HG03108 (cell line): Measurements from ENCODE around the gene FGFR4.

Source experiments
- ATAC-seq: cut with Tn5 transposase; IDR thresholded peaks from one replicate; pipeline ENCODE4 v1.9.1; 2021; ENCODE audit warnings: moderate library complexity; ENCODE audit not compliant: unreplicated experiment

Gene FGFR4

DNA sequence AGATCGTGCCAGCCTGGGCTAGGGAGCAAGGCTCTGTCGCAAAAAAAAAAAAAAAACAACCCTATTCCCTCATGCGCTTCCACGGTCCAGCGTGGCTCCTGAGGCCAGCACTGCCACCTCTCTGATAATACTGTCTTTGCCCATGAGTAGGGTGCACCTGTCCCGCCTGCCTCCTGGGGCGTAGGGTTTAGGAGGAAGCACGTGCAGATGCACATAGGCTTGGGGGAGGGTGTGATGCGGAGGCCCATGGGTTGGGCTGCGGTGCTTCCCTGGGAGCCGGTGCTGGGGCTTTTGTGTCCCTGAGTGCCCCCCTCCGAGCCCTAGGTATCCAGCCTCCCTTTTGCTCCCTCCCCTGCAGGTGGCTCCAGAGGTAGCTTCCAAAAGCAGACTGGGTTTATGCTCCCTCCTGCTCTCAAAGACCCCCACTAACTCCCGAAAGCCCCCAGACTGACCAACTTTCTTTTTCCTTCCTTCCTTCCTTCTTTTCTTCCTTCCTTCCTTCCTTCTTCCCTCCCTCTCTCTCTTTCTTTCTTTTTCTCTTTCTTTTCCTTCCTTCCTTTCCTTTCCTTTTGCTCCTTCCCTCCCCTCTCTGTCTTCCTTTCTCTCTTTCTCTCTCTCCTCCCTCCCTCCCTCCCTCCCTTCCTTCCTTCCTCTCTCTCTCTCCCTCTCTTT is 12.8 kb downstream of the FGFR4 start:
- ATAC-seq, result no peak

DNA sequence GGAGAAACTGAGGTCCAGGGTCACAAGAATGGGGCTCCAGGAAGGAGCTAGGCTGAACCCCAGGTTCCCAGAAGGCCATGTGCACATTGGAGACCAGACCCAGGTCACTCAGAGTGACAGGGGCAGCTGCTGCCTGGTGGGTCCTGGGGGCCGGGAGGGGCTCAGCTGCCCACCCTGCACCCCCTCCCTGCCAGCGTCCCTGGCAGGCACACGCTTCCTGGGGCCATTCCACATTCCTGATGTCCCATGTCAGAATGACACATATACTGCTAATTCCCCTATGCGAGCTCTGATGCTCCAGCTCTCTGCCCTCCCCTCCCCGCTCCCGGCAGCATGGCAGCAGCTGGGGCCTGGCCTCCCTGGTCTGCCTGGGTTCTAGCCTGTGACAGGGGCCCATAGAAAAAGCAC is 14.0 kb downstream of the FGFR4 start:
- no peak for ATAC-seq

DNA sequence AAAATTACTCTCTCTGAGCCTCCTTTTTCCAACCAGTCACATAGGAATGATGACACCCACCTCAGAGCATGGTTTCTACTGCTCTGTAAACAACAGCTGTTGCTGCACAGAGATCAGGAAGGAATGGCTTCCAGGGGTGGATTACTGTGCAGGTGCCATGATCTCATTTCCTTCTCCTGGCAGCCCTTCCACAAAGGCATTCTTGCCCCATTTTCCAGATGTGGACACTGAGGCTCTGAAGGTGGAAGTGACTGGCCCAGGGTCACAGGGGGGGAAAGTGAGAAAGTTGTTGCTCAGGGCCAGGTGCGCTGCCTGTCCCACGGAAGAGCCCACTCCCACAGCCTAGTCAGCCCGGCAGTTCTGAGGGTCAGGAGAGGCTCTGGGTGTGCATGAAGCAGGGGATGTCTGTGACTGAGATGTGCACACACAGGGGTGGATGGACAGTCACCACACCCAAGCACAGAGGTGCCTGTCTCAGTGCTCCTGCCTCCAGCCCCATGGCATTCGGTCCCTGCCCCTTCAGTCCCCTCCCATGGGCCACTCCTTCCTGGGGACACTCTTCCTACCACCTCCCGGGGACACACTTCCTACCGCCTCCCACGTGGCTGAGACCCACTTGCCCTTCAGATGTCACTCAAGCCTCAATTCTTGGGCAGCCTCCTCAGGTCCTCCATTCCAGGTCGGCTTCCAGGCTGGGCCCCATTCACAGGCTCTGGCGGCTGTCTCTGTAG is 17.0 kb downstream of the FGFR4 start:
- ATAC-seq, result no peak

DNA sequence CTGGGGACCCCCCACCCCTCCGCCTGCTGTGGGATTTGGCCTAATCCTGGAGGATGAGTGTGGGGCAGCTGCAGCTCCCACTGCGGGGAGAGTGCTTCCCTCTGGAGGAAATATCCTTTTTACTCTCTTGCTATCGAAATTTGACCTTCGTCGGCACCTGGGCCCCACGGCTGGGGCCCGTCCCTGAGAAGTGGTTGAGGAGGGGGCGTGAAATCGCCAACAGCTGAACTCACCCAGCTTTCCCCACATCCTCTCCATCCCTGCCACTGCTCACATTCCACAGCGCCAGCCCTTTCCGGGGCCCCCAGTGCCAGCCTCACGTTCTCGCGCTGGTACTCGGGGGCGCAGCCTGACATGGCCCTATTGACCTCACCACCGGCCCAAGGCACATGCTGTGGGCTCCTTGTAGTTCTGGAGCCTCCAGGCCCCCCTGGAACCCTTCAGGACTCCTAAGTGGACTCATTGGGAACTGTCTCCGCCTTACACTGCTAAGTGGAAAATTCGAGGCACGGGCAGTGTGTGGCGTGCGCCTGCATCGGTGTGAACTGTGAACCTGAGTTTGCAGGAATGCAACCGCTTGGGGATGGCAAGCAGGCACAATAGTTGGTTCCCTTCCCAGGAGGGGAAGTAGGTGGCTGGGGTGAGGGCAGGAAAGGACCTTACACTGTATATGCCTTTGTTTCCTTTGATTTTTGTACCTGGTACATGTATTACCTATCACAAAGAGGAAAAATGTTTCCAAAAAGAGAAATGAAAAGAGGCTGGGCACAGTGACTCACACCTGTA is 19.2 kb downstream of the FGFR4 start:
- no peak for ATAC-seq

DNA sequence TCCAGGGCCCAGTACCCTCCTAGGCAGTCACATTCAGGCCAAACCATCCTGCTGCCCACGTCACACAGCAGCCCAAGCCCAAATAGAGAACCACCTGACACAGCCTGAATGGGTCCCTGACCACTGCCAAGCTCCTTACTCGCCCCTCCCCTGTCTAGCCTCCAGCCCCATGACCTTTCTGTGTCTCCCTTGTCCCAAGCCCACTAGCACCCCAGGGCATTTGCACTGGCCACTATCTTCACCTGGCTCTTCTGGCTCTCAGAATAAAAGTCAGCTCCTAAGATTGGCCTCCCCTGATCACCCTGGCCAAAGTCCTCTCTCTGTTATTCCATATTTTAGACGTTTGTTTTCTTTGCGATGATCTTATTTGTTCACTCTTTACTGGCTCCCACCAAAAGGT is 20.4 kb downstream of the FGFR4 start:
- no peak for ATAC-seq

DNA sequence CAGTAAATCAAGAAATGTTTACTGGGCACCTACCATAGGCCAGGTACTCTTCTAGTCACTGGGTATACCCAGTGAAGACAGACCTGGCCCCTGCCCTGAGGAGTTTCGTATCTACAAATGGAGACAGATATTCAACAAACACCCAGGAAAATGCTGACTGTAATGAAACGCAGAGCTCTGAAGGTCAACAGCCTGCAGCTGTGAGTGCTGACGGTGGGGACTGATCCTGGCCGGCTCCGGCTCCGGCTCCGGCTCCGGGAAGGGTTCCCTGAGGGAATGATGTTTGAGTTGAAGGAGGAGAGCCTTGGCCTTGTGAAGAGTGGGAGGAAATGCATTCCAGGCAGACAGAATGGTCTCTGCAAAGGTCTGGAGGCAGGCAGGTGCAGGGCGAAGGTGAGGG is 23.1 kb downstream of the FGFR4 start:
- ATAC-seq, result no peak

DNA sequence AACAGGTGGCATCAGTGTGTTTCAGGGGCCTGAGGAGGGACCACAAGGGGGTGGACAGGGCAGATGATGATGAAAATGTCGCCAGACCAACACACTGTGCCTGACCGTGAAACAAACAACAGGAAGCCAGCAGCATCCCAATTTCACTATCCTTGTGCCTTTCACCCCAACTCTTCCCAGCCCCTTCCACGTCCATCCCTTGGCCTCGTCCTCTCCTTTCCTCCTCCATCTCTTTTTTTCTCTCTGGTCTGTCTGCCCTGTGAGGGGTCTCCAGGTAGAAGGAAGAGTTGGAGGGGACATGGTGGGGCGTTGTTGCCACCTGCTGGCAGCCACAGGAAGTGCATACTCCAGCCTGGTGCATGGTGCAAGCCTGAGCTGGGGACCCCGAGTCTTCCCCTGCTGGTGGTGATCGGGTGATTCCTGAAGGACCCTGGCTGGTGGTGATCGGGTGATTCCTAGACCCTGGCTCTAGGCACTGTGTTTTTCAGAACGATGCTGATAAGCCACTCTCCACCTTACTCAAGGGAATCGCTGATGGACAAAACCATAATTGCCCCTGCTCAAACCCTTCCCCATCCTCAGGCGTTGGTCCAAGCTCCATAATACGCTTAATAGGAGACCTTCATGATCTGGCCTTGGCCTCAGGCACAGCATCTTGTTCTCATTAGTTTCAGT is 25.1 kb downstream of the FGFR4 start:
- no peak for ATAC-seq

DNA sequence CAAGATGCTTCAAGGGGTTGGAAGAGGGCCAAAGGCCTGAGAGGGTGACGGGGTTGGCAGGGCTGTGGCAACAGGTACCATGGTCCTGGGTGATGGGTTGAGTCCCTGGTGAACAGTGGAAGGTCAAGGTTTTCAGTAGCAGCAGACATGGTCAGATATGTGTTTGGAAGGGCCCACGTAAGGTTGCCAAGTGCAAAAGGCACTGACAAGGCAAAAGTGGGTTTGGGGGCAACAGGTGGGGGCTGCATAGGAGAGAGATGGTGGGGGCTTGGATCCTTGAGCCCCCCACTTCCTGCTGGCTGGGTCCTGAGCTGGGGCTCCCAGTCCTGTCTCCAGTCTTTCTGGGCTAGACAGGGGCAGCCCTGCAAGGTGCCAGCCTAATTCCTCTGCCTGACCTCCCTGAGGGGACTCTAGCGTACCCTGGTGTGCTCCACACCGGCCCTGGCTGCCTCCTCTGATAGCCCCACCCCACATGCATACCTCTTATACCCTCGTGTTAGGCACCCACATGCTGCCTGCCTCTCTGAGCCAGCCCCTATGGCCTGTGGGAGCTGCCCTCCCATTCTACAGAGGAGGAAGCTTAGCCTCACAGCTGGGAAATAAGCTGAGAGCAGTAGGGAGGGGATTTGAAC is 26.0 kb downstream of the FGFR4 start:
- no peak for ATAC-seq

DNA sequence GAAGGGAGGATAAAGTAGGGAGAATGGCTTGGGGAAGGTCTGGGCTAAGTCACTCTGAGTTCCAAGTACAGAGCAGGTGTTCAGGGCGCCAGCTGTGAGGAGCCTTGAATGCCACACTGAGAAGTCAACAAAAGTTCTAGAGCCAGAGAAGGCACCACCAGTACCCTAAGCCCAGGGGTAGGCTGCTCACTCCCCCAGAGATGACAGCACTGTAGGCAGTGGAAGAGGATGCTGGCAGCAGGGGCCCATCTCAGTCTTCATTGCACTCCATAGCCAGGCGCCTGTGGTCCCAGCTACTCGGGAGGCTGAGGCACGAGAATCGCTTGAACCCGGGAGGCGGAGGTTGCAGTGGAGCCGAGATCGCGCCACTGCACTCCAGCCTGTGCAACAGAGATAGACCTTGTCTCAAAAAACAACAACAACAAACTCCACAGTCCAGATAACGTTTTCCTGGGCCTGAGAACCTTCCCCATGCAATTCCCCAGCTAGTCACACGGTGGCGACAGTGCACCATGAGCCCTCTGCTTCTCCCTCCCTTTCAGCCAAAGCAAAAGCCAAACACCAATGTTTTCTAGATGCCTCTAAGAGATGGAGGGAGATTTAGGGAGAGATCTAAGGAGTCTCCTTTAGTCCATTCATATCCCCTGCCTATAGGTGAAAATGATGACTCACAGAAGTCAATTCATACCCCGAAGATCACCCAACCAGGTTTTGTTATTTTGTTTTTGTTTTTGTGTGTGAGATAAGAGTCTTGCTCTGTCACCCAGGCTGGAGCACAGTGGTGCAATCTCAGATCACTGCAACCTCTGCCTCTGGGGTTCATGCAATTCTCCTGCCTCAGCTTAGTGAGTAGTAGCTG is 27.1 kb downstream of the FGFR4 start:
- no peak for ATAC-seq

DNA sequence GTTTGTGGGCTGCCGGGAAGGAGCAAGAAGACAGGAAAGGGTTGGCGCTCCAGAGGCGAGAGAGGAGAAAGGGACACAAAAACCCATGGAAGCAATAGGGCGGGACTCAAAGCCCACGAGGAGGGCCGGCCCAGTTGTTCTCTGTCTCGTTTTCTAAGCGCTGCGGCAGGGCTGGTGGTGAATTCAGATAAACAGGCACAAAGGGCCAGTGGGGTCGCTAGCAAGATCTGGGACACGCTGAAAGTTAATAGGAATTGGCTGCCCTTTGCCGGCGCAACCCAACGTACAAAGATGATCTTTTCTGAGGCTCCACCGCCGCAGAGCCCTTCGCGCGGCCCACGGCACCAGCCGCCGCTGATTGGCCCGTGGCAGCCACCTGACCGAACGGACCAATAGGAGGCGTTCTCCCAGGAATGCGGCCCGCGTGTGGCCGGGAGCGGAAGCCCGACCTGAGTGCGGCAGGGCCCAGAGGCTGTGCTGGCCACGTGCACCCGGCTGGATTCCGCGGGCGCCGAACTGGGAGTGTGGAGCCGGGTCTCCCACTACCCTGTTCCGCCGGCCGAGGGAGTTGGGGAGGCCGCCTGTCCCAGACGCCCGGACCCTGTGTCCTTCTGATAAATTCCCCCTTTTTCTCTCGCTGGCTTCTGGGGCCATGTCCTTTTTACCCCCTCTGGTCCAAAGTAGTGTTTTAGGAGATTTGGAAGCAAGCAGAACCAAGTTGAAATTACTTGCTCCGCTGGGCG is 30.1 kb downstream of the FGFR4 start:
- no peak for ATAC-seq

DNA sequence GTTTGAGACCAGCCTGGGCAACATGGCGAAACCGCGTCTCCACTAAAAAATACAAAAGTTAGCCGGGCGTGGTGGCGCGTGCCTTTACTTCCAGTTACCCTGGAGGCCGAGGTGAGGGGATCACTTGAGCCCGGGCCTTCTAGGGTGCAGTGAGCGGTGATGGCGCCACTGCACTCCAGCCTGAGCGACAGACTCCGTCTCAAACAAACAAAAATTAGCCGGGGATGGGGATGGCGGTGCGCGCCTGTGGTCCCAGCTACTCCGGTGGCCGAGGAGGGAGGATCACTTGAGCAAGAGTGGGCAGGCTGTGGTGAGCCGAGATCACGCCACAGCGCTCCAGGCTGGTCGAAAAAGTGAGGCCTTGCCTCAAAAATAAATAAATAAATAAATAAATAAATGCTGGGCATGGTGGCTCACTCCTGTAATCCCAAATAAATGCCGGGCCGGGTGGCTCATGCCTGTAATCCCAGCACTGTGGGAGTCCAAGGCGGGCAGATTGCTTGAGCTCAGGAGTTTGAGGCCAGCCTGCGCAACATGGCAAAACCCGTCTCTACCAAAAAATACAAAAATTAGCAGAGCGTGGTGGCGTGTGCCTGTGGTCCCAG is 30.8 kb downstream of the FGFR4 start:
- ATAC-seq, result no peak

DNA sequence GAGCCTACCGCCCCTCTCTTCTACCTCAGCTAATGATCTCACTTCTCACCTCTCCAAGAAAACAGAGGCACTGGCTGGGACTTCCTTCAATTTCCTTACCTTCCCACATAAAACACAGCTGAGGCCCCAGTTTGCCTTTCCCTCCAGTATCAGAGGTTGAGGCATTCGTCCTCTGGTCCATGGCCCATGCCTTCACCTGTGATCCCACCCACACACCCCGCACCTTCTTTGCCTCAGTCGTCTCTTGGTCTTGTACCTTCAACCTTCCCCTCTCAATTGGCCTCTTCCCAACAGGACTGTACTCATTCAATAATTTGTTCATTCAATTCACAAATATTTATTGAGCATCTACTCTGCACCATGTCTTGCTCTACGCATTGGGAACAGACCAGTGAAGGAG is 35.9 kb downstream of the FGFR4 start:
- ATAC-seq, result no peak

DNA sequence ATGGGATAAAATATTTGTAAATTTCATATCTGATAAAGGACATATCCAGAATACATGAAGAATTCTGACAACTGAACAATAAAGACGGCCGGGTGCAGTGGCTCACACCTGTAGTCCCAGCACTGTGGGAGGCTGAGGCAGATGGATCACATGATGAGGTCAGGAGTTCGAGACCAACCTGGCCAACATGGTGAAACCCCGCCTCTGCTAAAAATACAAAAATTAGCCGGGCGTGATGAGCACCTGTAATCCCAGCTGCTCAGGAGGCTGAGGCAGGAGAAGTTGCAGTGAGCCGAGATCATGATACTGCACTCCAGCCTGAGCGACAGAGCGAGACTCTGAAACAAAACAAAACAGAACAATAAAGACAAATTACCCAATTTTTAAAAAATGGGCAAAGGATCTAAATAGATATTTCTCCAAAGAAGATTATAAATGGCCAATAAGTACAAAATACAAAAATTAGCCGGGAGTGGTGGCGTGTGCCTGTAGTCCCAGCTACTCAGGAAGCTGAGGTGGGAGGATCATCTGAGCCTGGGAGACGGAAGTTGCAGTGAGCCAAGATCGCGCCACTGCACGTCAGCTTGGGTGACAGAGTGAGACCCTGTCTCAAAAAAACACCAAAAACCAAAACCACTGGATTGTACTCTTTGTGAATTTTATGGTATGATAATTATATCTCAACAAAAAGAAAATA is 37.2 kb downstream of the FGFR4 start:
- peak; percentile 30 for ATAC-seq

DNA sequence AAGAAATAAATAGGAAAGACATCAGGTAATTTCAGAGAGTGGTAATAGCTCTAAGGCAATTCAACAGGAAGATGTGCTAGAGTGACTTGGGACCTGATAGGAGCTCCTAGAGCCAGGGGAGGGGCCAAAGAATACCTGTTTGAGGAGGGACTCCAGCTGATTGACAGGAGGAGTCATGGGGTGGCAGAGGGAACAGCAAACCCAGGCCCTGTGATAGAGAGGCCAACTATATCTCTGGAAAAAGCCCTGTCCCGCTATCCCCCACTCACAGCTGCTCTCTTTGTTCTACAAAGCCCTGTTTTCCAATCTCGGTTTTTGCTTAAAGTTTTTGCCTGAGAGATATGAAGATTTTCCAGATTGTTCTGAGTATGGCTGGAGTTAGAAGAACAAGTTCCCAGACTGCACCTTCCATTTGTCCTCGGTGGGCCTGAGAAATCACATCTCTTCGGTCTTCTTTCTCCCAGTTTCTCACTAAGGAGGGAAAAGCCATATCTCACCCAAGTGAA is 37.8 kb downstream of the FGFR4 start:
- peak; percentile 61 for ATAC-seq

DNA sequence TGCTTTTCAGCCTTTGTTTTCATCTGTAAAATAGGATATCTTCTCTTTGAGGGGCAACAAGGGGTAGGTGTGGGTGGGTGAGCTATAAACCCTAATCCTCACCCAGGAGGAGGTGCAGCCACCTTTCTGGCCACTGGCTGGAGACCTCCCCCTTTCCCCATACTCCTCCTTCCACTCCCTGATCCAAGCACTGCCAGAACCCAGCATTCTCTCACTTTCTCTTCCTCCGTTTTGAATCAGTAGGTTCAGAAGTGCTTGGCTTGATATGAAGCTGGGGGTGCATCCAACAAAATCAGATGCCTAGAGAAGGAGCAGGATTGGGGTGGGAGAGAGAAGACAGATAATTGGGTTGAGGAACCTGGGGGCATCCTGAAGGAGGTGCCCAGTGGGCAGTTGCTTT is 40.1 kb downstream of the FGFR4 start:
- ATAC-seq, result no peak

DNA sequence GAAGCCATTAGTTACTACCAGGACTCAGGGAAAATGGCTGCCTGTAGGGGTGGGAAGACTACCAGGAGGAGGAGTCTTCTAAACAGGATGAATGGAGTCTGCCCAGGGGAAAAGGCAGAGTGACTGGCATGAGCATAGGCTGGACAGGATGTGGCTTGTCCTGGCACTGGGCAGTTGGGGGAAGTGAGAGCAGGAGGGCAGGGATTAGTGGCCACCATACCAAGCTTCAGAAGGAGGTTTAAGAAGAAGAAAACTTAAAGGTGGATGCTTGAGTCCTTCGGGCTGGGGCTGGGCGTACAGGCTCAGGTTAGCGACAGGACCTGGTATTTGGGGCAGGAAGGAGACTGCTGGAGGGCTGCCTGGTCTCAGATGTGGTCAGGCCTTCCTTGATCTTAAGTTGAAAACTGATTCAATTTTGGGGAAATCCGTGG is 41.9 kb downstream of the FGFR4 start:
- ATAC-seq, result no peak

DNA sequence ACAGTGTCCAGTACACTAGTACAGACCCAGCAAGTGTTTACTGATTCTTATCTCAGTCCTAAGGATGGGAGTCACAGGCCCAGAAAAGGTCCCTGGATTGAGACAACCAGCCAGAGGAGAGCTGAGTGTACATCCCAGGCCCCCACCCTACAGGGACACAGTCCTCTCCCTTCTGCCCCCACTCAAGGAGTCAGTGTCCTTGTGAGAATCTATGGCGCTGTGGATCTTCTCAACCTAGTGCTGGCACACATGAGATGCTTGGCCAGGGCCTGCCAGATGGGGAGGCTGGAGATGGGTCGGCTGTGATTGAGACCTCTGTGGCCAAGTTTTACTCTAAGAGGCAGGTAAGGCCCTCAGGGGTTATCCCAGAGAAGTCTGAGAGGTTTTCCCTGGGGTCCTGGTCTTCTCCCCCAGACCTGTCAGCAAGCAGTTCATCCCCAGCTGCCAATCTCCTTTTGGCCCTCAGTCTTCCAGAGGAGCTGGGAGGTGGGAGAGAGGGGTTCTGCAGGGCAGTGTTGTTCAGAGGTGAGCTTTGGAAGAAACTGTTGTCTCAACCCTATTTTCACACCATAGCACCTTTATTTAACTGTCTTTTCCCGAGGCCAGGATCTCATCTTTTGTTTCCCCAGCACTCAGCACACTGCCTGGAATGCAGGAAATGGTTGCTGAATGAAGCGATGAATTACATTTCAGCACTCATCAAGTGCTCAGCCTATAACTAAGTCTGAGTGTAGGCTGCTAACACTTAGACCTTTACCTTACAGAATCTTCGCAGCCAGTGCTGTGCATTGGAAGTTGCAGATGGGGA is 43.7 kb downstream of the FGFR4 start:
- no peak for ATAC-seq
